ENCODE measurements around the gene RCC1.
"Not testable (repeated sequence)": the region's sequence is repeated elsewhere in the genome, so short reads cannot be mapped to it uniquely, and the experiment has no call there.

The RCC1 gene

GRCh38 chr1:28505406-28506187 is at the start of gene RCC1:
TSS of gene RCC1 (plus strand) at chr1:28506043. CDS start at chr1:28529867, 23,824 bp downstream.
- peak; percentile 85 to 96 (median 96) for DNase-seq

- DNase-seq = no peak
These were observed 49.8 kb upstream of the RCC1 start for GRCh38 chr1:28456078-28456477.

- no peak for DNase-seq
These were observed 48.2 kb upstream of the RCC1 start for GRCh38 chr1:28457678-28458077.

GRCh38 chr1:28458237-28459228 is 47.3 kb upstream of the RCC1 start:
- DNase-seq = no peak

- DNase-seq = no peak
These were observed 39.5 kb upstream of the RCC1 start for GRCh38 chr1:28466226-28466778.

- DNase-seq = no peak
These were observed 35.7 kb upstream of the RCC1 start for GRCh38 chr1:28470146-28470545.

GRCh38 chr1:28479497-28479896 is 26.3 kb upstream of the RCC1 start:
- not testable (repeated sequence) for DNase-seq

- DNase-seq = no peak
These were observed 25.5 kb upstream of the RCC1 start for GRCh38 chr1:28480308-28480707.

GRCh38 chr1:28482138-28482537 is 23.7 kb upstream of the RCC1 start:
- no peak for DNase-seq

- no peak for DNase-seq
These were observed 23.1 kb upstream of the RCC1 start for GRCh38 chr1:28482702-28483101.

- DNase-seq = no peak
These were observed 11.1 kb upstream of the RCC1 start for GRCh38 chr1:28494737-28495136.

GRCh38 chr1:28499553-28499952 is 6.3 kb upstream of the RCC1 start:
- no peak for DNase-seq

GRCh38 chr1:28501925-28502324 is 3.9 kb upstream of the RCC1 start:
- DNase-seq = no peak

GRCh38 chr1:28503117-28503516 is 2.7 kb upstream of the RCC1 start:
- no peak for DNase-seq

GRCh38 chr1:28506907-28507246 is 1.0 kb downstream of the RCC1 start:
- no peak for DNase-seq

- no peak for DNase-seq
These were observed 1.4 kb downstream of the RCC1 start for GRCh38 chr1:28507247-28507645.

GRCh38 chr1:28507646-28508434 is 2.0 kb downstream of the RCC1 start:
- DNase-seq = no peak

GRCh38 chr1:28508435-28508754 is 2.6 kb downstream of the RCC1 start:
- DNase-seq = no peak

- peak in 1 of 6 experiments; percentile 5 for DNase-seq
These were observed 3.9 kb downstream of the RCC1 start for GRCh38 chr1:28509705-28510272.

- peak in 1 of 6 experiments; percentile 32 for DNase-seq
These were observed 4.6 kb downstream of the RCC1 start for GRCh38 chr1:28510273-28510969.

GRCh38 chr1:28510970-28511440 is 5.2 kb downstream of the RCC1 start:
- no peak for DNase-seq
